ENCODE measurements around the gene ACSL6.

- TF ChIP-seq EZH2 (IDR thresholded peaks at IDR 0.05; ENCODE audit: borderline replicate concordance) (no peak), CTCF (IDR thresholded peaks at IDR 0.05; ENCODE audit: poor library complexity) (no peak)
Observed at GRCh38 chr5:131981516-131981915, 29.9 kb downstream of the ACSL6 start.

Measured in hepatocyte (in vitro differentiated cells).